Heart left ventricle (tissue), 13 donors: ENCODE data around the gene NGEF.

ENCODE experiments used
- POLR2A ChIP-seq, 2 donors: fragments of 450-650 bp; IDR thresholded peaks; one replicate each; pipeline ENCODE4 v1.6.1; 2017; ENCODE audit warnings: antibody characterized with exemption in 2 of 2, mild to moderate bottlenecking in 2 of 2, moderate library complexity in 2 of 2
- TF ChIP-seq, protein P1 (sequence below), 12 donors: fragments of 200-600 bp; sonication (generic) in 4 of 12; IDR thresholded peaks; one replicate each; pipeline versions ENCODE4 v1.5.0 to v1.8.0; 2018 to 2022; ENCODE audit warnings: antibody characterized with exemption in 12 of 12, mild to moderate bottlenecking in 5 of 12
- donor health status: ischemic (EF 13 %, LVEDD 7.1; RV severe dilation, severe dysfunction).
- donor health status: DM: no; HTN: yes; CAD: no.
- donor health status: DM: no; HTN: no; CAD: no.
- donor health status: ischemic (EF 25% LVEDD 6.9; RV normal size, moderate dysfunction).
- donor health status: ischemic (EF 25% LVEDD 5.7; RV mildly dilated, moderate dysfunction).
- donor health status: ischemic (EF 35%, LVEDD 5.7; RV mildly dilated, moderate dysfunction).
- donor health status: nonischemic (EF 11% LVEDD 7.7; RV severe dilation, severe dysfunction).
- donor health status: DM: yes; HTN: yes; CAD: no.
- donor health status: PGD.
- donor health status: ischemic (EF 29% LVEDD 5.4; RV normal size, mild dysfunction).
- donor health status: nonischemic (EF 23%, LVEDD 6.1; RV moderate dilation, normal function).

DNA sequence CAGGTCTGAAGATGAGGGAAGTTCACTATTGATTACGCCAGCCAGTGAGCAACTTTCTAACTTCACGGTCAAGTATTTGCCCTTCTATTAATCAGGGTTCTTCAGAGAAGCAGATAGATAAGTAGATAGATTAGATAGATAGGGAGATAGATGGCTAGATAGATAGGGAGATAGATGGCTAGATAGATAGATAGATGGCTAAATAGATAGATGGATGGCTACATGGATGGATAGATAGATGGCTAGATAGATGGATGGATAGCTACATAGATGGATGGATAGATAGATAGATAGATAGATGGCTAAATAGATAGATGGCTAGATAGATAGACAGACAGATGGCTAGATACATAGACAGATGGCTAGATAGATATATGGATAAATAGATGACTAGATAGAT is 42.3 kb upstream of the NGEF start:
- TF ChIP-seq POLR2A (IDR thresholded peaks at IDR 0.05): no peak
- TF ChIP-seq, protein P1, sequence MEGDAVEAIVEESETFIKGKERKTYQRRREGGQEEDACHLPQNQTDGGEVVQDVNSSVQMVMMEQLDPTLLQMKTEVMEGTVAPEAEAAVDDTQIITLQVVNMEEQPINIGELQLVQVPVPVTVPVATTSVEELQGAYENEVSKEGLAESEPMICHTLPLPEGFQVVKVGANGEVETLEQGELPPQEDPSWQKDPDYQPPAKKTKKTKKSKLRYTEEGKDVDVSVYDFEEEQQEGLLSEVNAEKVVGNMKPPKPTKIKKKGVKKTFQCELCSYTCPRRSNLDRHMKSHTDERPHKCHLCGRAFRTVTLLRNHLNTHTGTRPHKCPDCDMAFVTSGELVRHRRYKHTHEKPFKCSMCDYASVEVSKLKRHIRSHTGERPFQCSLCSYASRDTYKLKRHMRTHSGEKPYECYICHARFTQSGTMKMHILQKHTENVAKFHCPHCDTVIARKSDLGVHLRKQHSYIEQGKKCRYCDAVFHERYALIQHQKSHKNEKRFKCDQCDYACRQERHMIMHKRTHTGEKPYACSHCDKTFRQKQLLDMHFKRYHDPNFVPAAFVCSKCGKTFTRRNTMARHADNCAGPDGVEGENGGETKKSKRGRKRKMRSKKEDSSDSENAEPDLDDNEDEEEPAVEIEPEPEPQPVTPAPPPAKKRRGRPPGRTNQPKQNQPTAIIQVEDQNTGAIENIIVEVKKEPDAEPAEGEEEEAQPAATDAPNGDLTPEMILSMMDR (IDR thresholded peaks at IDR 0.05): no peak
